Endometrial microvascular endothelial cells (primary cell): ENCODE results near the gene TSPAN17. TPM values are rescaled to one million over a fixed set of nuclear protein-coding genes. Genes with fewer than 3 reads are reported as not detected.

Experiments used
- in situ Hi-C: cut with HindIII; loops from 2 replicates; pipeline ENCODE4 v1.10.0; 2017; ENCODE audit warnings: low sequenced_read_pairs, low pct_unique_long_range_greater_than_20kb; ENCODE audit errors: inconsistent ontology term
- total RNA-seq: library from RNA; depleted of rRNA; stranded (reverse); fragments of >200 nt; gene quantifications from one replicate; pipeline ENCODE4 v1.2.3, GENCODE V29; 2015; ENCODE audit errors: inconsistent ontology term

TSPAN17 gene
- total RNA-seq, 1 donor from 2014 or later = 56.6 TPM

DNA sequence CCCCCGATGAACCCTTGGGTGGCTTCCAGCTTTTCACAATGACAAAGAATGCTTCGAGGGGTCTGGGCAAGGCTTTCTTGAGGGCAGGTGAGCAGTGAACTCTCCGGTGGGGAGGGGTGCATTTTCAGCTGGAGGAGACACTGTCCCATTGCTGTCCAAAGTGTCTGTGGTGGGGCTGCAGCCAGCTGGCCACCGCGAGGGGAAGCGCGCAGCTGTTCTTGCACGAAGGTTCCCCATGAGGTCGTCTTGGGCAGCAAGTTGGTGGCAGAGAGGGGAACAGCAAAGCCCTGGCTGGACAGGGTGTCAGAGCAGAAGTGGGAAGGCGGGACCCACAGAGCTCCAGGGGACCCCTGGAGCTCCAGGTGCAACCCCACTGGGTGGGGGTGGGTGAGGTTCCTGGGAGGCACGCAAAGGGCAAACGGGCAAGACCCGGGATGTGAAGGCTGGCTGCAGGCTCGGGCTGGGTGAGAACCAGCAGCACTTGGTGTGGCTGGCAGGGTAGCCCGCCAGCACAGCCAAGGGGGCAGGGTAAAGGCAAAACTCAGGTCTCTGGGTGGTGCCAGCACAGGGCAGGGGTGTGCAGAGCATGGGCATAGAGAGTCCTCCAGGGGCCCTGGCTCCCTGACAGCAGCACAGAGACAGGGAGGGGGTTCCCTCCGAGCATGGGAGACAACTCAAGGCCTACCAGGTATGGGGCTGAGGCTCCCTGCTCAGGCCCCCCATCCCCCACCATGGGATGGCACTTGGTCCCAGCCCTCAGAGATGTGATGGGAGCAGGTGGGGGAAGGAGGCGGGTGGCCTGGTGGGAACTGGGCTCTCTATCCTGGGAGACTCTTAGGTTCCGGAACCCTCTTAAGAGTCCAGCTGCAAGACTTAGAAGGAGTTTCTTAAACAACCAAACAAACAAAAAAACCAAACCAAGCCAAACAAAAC, 26.6 kb downstream of the TSPAN17 start:
- in situ Hi-C loops = no loop called here

DNA sequence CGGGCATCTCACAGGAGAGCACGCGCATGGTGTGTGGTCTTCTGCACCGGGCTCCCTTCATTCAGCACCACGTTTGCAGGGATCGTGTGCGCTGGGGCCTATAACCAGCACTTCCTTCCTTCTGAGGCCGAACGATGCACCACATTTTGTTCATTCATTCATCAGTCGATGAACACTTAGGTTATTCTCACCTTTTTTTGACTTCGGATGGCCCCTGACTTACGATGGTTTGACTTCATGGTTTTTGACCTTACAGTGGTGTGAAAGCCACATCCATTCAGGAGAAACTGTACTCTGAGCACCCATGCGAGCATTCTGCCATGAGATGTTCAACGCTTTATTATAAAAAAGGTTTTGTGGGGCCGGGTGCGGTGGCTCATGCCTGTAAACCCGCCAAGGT, 27.5 kb downstream of the TSPAN17 start:
- in situ Hi-C loops = no loop called here

DNA sequence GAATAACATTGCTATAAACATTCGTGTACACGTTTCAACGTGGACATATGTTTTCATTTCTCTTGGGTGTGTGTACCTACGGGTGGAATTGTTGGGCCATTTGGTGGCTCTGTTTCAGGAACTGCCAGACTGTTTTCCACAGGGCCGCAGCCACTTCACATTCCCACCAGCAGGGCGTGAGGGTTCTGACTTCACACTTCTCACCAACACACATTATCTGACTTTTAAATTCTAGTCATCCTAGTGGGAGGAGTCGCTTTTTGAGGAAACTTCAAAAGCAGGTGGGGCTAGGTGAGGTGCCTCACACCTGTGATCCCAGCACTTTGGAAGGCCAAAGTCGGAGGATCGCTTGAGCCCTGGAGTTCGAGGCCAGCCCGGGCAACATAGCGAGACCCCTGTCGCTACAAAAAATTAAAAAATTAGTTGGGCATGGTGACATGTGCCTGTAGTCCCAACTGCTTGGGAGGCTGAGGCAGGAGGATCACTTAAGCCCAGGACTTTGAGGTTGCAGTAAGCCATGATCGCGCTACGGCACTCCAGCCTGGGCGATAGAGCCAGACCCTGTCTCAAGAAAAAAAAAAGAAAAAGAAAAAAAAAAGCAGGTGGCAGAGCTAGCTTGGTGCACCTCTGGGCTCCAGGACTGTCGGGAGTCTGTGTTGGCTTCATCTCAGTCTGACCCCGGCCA, 28.5 kb downstream of the TSPAN17 start:
- in situ Hi-C loops = no loop called here

DNA sequence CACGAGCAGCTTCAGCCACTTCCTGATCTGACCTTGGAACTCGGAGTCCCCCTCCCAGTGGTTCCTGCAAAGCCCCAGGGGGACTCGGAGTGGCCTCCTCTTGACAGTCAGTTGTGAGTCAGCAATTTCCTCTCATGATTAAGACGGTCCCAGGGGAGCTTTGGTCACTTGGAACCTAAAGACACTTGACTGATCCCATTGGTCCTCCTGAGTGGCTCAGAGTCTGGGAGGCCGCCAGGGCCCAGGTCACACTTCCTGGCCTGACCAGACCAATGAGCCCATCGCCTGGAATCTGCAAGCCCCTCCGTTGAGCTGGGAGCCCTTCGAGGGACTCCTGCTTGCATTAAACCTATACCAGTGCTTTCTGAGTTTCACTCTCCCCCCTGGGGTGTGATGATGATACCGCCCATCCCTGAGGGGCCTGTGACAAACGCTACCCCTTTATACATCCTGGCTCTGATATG, 29.1 kb downstream of the TSPAN17 start:
- in situ Hi-C loops = no loop called here

DNA sequence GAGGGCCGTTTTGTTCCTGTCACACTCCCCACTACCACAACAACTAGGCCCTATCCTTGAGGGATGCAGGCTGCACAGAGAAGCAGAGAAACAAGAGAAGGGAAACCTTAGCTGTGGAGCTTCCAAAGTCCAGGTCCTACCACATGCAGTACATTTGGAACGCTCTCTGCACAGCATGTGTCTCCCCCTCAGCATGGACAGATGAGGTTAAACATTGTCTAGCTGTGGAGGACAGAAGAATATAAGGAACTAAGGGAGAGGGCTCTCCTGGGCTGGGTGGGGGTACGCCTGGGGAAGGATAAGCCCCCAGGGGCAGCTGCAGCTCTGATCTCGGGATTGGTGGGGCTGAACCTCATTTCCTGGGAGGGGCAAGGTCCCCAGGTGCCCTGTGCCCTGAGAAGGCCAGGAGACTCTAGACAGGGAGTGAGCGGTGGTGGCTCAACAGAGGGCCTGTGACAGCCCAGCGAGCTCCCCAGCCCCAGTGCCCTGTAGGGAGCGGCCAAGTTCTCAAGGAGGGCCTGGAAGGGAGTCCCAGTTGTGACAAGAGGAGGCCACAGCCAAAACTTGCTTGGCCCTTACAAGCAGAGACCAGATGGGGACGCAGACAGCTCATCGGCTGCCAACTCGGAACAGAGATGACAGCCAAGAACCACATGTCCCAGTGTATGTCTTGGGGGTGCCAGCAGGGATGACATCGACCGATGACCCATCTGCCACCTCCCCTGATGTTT, 30.1 kb downstream of the TSPAN17 start:
- in situ Hi-C loops = no loop called here

DNA sequence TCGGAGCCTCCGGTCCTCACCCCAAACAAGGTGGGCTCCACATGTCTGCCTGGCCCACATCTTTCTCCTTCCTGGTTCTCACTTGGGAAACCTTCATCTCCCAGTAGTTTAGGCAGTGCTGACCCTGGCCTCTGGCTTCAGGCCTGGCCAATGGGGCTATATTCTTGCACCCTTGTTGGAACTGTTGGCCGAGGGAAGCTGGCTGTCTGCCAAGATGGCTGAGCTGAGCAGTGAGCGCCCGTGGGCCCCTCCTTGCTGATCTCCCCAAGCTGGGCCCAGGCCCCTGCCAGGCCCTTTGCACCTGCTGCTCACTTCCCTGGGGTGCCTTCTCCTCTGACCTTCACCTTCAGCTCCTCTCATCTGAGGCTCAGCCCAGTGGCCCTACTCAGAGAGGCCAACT, 31.3 kb downstream of the TSPAN17 start:
- in situ Hi-C loops = no loop called here

DNA sequence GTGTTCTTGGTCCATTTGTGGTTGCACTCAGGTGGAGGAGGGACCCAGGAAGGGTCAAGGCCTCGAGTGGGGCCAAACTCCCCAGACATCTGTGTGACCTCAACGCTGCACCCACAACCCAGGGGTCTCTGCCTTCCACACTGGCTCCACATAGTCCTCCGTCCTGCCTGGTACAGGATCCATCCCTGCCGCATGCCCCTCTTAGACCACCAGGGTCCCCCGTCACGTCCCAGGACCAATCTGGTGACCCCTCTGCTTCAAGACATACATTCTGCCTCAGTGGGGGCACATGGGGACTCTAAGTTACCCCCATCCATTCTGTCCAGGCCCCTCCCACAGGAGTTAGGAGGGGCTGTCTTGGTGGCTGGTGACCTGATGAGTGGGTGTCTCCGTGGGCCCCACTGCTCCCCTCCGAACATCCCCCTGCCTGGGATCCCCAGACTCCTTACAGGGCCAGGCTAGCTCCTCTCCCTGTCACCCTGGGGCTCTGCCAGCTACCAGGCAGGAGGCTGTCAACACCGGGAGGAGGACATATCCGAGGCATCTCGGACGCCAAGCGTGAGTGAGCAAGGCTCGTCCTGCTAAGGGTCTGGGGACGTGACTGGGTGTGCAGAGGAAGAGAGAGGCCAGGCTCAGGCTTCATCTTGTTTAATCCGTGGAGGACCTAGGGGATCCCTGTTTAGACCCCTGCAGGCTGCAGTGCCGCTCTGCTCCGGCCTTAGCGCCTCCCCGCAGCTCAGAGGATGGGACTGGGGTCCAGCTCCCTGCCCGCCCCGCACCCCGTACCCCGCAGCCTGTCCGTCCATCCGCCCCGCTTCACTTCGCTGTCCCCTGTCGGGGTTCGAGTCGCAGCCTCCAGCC, 32.3 kb downstream of the TSPAN17 start:
- in situ Hi-C loops = no loop called here

DNA sequence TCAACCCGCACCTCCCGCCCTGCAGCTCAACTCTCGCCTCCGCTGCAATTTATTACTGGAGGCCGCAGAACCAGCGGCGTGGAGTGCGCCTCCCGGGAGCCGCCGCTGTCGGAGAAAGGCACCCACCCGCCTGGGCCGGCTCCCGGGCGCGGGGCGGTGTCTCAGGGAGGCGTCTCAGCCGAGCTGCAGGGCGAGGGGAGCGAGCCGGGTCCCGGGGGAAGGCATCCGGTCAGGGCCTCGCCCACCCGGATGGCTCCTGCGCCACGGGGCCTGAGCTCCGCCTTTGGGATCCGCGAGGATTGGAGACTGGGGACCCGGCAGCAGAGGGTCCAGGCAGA, 32.9 kb downstream of the TSPAN17 start:
- in situ Hi-C loops = no loop called here

DNA sequence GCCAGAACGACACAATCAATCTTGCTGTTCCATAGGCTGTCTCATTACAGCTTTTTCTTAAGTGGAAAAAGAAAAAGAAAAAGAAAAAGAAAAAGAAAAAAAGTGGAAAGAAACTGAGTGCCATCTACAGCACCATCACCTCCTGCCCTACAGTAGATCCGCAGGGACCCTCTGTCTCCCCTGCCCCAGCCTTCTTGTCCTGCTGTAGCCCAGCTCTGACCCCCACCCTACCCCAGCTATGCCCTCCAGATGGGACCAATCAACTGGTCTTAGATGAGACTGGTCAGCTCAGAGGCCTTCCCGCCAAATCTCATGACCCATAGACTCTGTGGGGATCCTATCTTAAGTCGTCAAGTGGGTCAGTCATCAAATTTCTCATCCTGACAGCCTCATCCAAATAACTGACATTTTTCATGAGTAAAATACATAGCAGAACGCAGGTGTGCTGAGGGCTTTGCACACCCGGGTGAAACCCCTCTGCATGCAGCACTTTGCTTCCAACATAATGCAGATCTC, 34.8 kb downstream of the TSPAN17 start:
- in situ Hi-C loops = no loop called here

DNA sequence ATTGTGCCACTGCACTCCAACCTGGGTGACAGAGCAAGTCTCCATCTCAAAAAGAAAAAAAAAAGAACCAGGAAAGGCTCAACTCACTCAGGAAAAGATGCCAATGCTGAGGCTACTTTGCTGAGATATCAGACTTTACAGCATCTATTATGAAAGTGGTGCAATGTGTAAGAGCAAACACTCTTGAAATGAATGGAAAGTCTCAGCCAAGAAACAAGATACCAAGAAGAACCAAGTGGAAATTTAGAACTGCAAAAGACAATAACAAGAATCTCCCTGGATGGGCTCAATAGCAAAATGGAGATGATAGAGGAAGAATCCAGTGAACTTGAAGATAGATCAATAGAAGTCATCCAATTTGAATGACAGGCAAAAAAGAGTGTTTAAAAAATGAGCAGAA, 37.7 kb downstream of the TSPAN17 start:
- in situ Hi-C loops = no loop called here

DNA sequence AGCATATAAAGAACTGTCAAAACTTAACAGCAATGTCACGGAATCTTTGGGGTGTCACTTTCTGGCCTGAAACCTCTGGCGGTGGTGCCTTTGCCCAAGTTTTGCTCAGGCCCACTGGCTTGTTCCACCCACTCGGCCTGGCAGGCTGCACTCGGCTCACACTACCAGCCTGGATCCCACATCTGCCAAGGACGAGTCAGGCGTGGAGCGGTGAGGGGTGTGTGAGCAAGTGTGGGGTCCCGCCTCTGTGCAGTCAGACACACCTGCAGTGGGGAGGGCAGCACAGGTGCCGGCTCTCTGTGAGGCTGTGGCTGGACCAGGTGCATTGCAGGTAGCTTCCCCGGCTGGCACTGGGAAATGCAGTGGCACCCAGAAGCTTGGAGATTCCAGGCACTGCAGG, 40.0 kb downstream of the TSPAN17 start:
- in situ Hi-C loops = no loop called here

DNA sequence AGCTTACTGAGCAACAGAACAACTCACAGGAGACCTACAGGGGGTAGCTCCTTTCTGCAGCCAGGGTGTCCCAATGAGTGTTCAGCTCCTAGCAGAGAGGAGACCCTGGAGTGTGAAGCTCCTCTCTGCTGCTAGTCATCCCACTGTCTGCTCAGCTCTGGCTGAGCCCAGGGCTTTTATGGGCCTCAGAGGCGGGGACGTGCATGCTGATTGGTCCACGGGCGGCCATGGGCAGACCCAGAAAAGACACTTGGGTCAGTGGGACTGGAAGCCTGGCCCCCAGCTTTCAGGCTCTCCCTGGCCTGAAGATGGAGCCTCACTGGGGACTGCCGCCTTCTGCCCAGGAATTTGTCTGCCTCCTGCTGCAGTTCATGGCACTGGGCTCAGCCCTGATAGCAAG, 40.6 kb downstream of the TSPAN17 start:
- in situ Hi-C loops = no loop called here

DNA sequence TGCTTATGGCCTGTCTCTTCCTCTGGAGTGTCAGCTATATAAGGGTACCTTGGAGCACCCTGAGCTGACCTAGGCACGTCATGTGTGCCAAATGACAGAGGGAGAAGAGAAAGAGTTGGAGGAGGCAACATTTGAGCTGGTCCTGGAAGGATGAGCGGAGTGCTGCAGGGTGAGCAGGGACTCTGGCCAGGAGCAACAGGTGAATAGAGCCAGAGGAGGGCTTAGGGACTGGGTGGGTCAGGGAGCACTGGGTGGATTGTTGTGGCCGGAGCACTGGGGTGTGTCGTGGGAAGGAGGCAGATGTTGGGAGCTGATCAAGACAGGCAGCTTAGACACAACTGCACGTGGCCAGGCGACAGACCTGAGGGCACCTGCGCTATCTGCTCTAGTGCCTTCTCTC, 43.6 kb downstream of the TSPAN17 start:
- in situ Hi-C loops = no loop called here

DNA sequence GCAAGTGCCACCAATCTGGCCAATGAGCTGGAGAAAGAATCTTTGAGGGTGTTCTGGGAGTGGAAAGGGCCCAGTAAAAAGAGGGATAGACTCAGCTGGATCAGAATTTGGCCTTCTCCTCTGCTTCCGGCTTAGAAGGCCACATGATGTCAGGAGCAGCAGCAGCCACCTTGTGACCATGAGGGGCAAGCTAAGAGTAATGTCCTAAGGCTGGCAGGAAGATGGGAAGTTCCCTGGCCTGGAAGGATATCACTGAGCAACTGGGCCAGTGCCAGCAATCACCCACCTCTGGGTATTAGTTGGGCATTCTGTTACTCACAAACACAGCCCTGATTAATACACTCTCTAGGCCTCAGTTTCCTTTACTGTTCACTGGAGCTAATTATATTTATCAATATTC, 44.2 kb downstream of the TSPAN17 start:
- in situ Hi-C loops = no loop called here

DNA sequence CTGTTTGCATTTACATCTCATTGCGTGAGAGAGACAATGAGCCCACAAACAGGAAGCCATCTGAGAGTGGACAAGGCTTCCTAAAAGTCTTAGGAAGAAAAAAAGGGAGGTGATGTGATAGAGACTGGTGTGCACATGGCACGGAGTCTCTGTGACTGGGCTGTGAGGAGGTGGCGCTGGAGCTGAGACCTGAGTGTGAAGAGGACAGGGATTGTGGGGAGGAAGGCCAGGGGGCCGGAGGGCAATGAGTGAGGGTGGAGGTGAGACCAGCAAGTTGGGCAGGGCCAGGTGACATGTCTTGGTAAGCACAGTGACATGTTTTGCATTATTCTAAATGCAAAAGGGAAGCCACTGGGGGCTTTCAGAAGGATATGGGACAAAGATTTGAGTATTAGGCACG, 45.0 kb downstream of the TSPAN17 start:
- in situ Hi-C loops = no loop called here

DNA sequence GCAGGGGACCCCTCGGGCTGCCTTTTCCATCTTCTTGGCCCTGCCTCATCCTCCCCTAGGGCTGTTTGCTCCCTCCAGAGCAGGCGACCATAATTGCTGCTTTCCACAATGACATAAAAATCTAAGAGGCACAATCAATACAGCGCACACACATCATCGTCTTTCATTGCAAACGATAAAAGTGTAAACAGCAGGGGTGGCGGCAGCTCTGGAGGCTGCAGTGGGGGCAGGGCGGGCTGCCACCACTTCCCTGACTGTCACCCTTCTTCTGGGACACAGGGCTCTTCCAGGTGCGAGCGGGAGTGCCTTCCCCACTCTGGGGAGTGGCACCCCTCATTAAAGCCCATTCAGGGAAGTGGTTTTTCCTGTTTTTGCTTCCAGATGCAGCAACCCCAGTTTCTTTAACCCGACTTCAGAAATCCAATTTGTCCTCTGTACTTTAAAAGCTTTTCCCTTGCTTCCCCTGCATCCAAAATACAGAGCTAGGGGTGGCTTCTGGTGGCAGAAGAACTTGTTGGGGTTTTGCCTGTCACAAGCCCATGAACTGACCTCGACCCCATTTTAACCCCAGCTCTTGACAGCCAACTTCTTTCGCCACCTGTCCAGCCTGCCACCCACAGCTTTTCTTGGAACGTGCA, 45.7 kb downstream of the TSPAN17 start:
- in situ Hi-C loops = no loop called here

DNA sequence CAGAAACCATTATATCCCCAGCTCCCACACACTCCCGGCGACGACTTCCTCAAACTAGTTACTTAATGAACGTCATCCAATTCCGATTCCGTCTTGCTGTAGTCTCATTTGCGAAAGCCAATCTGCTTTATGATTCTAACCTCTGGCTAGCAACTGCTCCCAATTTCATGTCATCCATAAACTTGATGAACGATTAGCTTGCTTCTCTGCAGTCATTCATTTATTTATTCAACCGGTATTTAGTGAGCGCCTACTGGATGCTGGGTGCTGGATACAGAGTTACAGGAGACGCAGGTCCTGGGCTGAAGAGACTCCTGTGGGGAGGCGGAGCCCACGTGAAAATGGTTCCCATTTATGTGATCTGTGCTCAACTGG, 46.2 kb downstream of the TSPAN17 start:
- in situ Hi-C loops = no loop called here

DNA sequence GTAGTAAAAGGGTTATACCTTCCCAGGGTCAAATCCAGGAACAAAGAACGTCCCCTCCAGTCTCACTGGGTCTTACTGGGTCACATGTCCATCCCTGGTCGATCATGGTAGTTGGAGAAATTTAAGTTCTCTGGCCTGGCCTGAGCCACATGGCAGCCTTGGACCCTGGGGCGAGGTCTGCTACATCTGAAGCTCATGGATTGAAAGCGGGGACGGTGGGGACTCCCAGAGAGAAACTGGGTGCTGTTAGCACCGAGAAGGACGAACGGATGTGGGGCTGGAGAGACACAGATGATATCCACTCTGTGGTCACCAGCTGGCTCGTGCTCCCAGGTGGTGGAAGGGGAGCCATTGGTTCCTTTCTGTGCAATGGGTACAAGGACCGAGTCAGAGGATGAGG, 46.9 kb downstream of the TSPAN17 start:
- in situ Hi-C loops = no loop called here
